Stimulated activated naive B cell treated with anti-CD40 and anti-IgM and Interleukin-4, amounts not matched to agents 10 μg/mL and 1 μg/mL and 100 μg/mL, for 72 hours (primary cell): ENCODE measurements around the gene NXT1.
"Not testable (repeated sequence)": the region's sequence is repeated elsewhere in the genome, so short reads cannot be mapped to it uniquely, and the experiment has no call there.

Experiments used
- ATAC-seq, 2 donors: fragments of 150-1000 bp; cut with Tn5 transposase; replicated peaks; 2 replicates each; pipeline ENCODE4 v1.10.0; 2021; ENCODE audit warnings: moderate library complexity in 1 of 2
- DNase-seq: peaks from one replicate; pipeline ENCODE4 v3.0.0; 2021
- H3K27ac Mint-ChIP-seq: one replicate; pipeline ENCODE4 v1.8.0; 2022; ENCODE audit warnings: mild to moderate bottlenecking, mixed read lengths
- H3K27me3 Mint-ChIP-seq, 2 donors: one replicate each; pipeline ENCODE4 v1.8.0; 2022; ENCODE audit warnings: mixed read lengths in 2 of 2
- H3K36me3 Mint-ChIP-seq, 2 donors: one replicate each; pipeline ENCODE4 v1.8.0; 2022; ENCODE audit warnings: mixed read lengths in 2 of 2, mild to moderate bottlenecking in 1 of 2
- H3K4me1 Mint-ChIP-seq, 2 donors: one replicate each; pipeline ENCODE4 v1.8.0; 2022; ENCODE audit warnings: mixed read lengths in 2 of 2, mild to moderate bottlenecking in 1 of 2
- H3K4me3 Mint-ChIP-seq, 2 donors: one replicate each; pipeline ENCODE4 v1.8.0; 2022; ENCODE audit warnings: mild to moderate bottlenecking in 2 of 2, mixed read lengths in 2 of 2, moderate library complexity in 1 of 2
- H3K9me3 Mint-ChIP-seq, 2 donors: one replicate each; pipeline ENCODE4 v1.8.0; 2022; ENCODE audit warnings: mixed read lengths in 2 of 2, mild to moderate bottlenecking in 1 of 2

Gene NXT1

GRCh38 chr20:23339986-23340385 is 10.6 kb upstream of the NXT1 start:
- ATAC-seq (no peak), DNase-seq (no peak)
- no peak overlapping the region for H3K27ac Mint-ChIP-seq
- H3K9me3 Mint-ChIP-seq: no peaks in the 10 kb centered on the region
- H3K27me3 Mint-ChIP-seq: no peaks in the 10 kb centered on the region
- H3K4me1 Mint-ChIP-seq: peaks cover 0 to 1% of the 10 kb centered on the region in 2 donors
- H3K4me3 Mint-ChIP-seq: no peak overlapping the region
- H3K36me3 Mint-ChIP-seq: no peaks in the 10 kb centered on the region

DNA sequence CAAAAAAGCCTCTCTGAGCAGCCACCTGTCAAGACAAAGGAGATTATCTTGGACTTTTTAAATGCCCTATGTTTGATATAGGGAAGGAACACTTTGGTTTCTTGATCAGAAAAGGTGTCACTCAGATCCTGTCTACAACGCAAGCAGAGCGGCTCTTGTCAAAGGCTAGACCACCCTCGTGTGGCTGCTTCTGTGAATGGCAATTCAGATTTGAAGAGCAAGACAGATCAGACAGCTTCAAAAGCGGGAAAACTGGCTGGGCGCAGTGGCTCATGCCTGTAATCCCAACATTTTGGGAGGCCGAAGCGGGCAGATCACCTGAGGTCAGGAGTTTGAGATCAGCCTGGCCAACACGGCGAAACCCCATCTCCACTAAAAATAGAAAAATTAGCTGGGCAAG is 10.1 kb upstream of the NXT1 start:
- Mint-ChIP-seq H3K27me3 (no peaks in the 10 kb centered on the region), H3K4me3 (no peak overlapping the region)
- peak; percentile 71 to 74 for ATAC-seq

DNA sequence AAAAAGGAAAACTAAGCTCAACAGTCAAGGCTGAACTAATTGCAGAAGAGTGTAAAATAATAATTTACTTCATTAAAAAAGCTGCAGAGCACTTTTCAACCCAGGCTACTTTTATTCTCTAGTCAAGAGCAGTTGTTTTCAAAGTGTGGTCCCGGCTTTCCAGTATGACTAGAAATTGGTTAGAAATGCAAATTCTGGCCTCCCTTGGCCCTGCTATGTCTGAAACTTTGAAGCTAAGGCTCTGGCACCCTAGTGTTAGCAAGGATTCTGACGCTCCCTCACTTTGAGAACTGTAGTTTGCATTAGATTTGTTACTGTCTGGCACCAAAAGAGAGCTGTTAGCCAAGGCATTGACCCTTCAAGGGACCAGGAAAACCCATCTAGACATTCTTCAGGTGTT is 9.5 kb upstream of the NXT1 start:
- H3K36me3 Mint-ChIP-seq: no peaks in the 10 kb centered on the region
- DNase-seq (no peak), ATAC-seq (no peak)

More for the DNA sequence above, 10.1 kb upstream of the NXT1 start:
- DNase-seq: no peak
- no peaks in the 10 kb centered on the region for H3K9me3 Mint-ChIP-seq
- peaks cover 0 to 1% of the 10 kb centered on the region in 2 donors for H3K4me1 Mint-ChIP-seq
- H3K36me3 Mint-ChIP-seq: no peaks in the 10 kb centered on the region
- H3K27ac Mint-ChIP-seq: no peak overlapping the region

DNA sequence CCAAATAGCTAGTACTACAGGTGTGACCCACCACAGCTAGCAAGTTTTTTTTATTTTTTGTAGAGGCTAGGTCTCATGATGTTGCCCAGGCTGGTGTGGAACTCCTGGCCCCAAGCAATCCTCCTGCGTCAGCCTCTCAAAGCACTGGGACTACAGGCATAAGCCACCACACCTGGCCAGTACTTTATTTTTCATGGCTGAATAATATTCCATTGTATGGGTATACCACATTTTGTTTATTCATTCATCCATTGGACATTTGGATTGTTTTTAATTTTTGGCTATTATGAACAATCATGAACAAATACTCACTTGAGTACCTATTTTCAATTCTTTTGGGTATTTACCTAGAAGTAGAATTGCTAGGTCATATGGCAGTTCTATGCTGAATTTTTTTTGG is 7.0 kb upstream of the NXT1 start:
- no peak overlapping the region for H3K4me3 Mint-ChIP-seq
- H3K4me1 Mint-ChIP-seq: no peaks in the 10 kb centered on the region
- H3K9me3 Mint-ChIP-seq: no peaks in the 10 kb centered on the region
- H3K36me3 Mint-ChIP-seq: peaks cover 0 to 3% of the 10 kb centered on the region in 2 donors
- DNase-seq (no peak), ATAC-seq (no peak)
- no peak overlapping the region for H3K27ac Mint-ChIP-seq
- H3K27me3 Mint-ChIP-seq: no peaks in the 10 kb centered on the region

More for the DNA sequence above, 9.5 kb upstream of the NXT1 start:
- H3K9me3 Mint-ChIP-seq: no peaks in the 10 kb centered on the region
- no peak overlapping the region for H3K27ac Mint-ChIP-seq
- no peaks in the 10 kb centered on the region for H3K27me3 Mint-ChIP-seq
- H3K4me1 Mint-ChIP-seq: peaks cover 0 to 1% of the 10 kb centered on the region in 2 donors
- no peak overlapping the region for H3K4me3 Mint-ChIP-seq

DNA sequence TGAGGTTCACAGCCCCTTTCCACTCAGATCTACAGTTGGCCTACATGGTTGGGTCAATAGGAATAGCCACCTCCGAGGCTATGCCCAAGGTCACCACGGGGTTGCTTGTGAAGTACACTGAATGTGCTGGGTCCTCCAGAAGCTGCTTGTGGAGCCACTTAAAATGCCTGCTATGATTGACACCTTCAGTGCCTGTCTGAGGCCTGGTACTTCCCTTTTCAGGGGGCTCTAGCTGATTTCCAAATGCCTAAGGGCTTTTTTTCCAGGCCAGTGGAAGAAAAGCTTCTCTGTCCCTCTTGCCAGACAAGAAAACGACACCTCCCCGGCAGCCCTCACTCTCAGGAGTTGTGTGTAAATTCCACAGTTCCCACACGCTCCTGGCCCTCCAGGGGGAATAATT is 6.3 kb upstream of the NXT1 start:
- H3K9me3 Mint-ChIP-seq: no peaks in the 10 kb centered on the region
- no peak overlapping the region for H3K4me3 Mint-ChIP-seq
- ATAC-seq (no peak), DNase-seq (no peak)
- peaks cover under 1 to 3% of the 10 kb centered on the region in 2 donors for H3K4me1 Mint-ChIP-seq
- peaks cover 0 to 3% of the 10 kb centered on the region in 2 donors for H3K36me3 Mint-ChIP-seq
- no peaks in the 10 kb centered on the region for H3K27me3 Mint-ChIP-seq
- no peak overlapping the region for H3K27ac Mint-ChIP-seq

- H3K4me1 Mint-ChIP-seq: peaks cover 4 to 6% of the 10 kb centered on the region in 2 donors
- no peak for ATAC-seq
- H3K27ac Mint-ChIP-seq: no peak overlapping the region
- DNase-seq: no peak
- peaks cover 0 to 3% of the 10 kb centered on the region in 2 donors for H3K36me3 Mint-ChIP-seq
- no peaks in the 10 kb centered on the region for H3K9me3 Mint-ChIP-seq
- H3K27me3 Mint-ChIP-seq: no peaks in the 10 kb centered on the region
- H3K4me3 Mint-ChIP-seq: no peak overlapping the region
These were observed 4.6 kb upstream of the NXT1 start for GRCh38 chr20:23346002-23346401.

- no peak for ATAC-seq
- peaks cover 1 to 9% of the 10 kb centered on the region in 2 donors for H3K36me3 Mint-ChIP-seq
- no peak overlapping the region for H3K27ac Mint-ChIP-seq
- no peaks in the 10 kb centered on the region for H3K27me3 Mint-ChIP-seq
- no peaks in the 10 kb centered on the region for H3K9me3 Mint-ChIP-seq
- no peak for DNase-seq
- H3K4me1 Mint-ChIP-seq: peaks cover 8 to 15% of the 10 kb centered on the region in 2 donors
- H3K4me3 Mint-ChIP-seq: no peak overlapping the region
These were observed 2.8 kb upstream of the NXT1 start for GRCh38 chr20:23347791-23348190.

- H3K9me3 Mint-ChIP-seq, H3K27me3 Mint-ChIP-seq, H3K4me3 Mint-ChIP-seq, DNase-seq, ATAC-seq: not testable (repeated sequence)
- H3K36me3 Mint-ChIP-seq: peaks cover 3 to 11% of the 10 kb centered on the region in 2 donors
- peaks cover 10 to 18% of the 10 kb centered on the region in 2 donors for H3K4me1 Mint-ChIP-seq
- peak overlapping the region; percentile 77 for H3K27ac Mint-ChIP-seq
These were observed 2.1 kb upstream of the NXT1 start for GRCh38 chr20:23348510-23348909.

DNA sequence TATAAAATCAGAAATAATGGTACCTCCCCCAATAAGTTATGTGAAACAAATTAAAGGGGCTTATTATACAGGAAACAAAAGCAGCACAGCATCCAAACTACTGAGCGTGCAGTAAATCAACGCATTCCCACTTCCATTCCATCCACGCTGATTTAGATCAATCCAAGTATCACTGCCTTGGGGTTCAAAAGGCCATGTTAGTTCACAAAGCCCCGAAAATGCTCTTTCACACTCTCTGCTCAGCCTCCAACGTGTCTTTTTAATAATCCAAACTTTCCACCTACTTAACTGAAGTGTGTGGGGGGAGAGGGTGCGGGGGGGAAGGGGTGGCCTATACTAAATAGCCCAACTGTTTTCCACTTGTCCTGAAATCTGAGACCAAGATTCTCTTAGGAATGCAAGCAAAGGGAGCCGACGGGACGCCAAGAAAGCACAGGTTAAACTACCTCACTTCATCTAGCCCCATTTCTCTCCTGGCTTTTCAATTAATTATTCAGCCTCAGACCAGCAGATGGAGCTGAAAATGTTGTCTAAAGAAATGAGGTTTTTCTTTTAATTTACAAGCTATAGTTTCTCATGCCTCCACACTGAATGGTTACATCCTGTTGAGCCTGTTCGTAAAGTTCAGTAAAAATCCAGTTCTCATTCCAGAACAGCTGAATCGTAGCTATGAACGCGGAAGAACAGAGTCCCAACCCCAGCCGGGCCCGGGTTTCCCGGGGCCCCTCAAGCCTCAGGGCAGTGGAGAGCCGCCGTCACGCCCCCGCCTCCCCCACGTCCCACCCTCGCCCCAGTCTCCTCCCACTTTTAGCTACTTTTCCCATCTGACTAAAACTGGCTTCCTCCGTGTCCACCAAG is 1.0 kb upstream of the NXT1 start:
- ATAC-seq: peak; percentile 56 to 58
- peak overlapping the region; percentile 89 to 94 for H3K4me3 Mint-ChIP-seq
- H3K36me3 Mint-ChIP-seq: peaks cover 4 to 17% of the 10 kb centered on the region in 2 donors
- no peak for DNase-seq
- peaks cover 11 to 18% of the 10 kb centered on the region in 2 donors for H3K4me1 Mint-ChIP-seq
- peak overlapping the region; percentile 100 for H3K27ac Mint-ChIP-seq
- no peaks in the 10 kb centered on the region for H3K9me3 Mint-ChIP-seq
- H3K27me3 Mint-ChIP-seq: no peaks in the 10 kb centered on the region

GRCh38 chr20:23350904-23351838 is 580 bp downstream of the NXT1 start:
- H3K9me3 Mint-ChIP-seq: no peaks in the 10 kb centered on the region
- ATAC-seq (peak; percentile 40 to 44), DNase-seq (peak; percentile 51)
- H3K27ac Mint-ChIP-seq: peak overlapping the region; percentile 100
- H3K4me3 Mint-ChIP-seq: peak overlapping the region; percentile 89 to 94
- H3K4me1 Mint-ChIP-seq: peaks cover 17 to 30% of the 10 kb centered on the region in 2 donors
- no peaks in the 10 kb centered on the region for H3K27me3 Mint-ChIP-seq
- H3K36me3 Mint-ChIP-seq: peaks cover 12 to 19% of the 10 kb centered on the region in 2 donors

- Mint-ChIP-seq H3K9me3 (no peaks in the 10 kb centered on the region), H3K36me3 (peaks cover 12 to 16% of the 10 kb centered on the region in 2 donors), H3K27ac (no peak overlapping the region), H3K27me3 (no peaks in the 10 kb centered on the region), H3K4me3 (no peak overlapping the region), H3K4me1 (peaks cover 19 to 43% of the 10 kb centered on the region in 2 donors)
- DNase-seq: no peak
- no peak for ATAC-seq
These were observed 5.6 kb downstream of the NXT1 start for GRCh38 chr20:23356203-23356602.

DNA sequence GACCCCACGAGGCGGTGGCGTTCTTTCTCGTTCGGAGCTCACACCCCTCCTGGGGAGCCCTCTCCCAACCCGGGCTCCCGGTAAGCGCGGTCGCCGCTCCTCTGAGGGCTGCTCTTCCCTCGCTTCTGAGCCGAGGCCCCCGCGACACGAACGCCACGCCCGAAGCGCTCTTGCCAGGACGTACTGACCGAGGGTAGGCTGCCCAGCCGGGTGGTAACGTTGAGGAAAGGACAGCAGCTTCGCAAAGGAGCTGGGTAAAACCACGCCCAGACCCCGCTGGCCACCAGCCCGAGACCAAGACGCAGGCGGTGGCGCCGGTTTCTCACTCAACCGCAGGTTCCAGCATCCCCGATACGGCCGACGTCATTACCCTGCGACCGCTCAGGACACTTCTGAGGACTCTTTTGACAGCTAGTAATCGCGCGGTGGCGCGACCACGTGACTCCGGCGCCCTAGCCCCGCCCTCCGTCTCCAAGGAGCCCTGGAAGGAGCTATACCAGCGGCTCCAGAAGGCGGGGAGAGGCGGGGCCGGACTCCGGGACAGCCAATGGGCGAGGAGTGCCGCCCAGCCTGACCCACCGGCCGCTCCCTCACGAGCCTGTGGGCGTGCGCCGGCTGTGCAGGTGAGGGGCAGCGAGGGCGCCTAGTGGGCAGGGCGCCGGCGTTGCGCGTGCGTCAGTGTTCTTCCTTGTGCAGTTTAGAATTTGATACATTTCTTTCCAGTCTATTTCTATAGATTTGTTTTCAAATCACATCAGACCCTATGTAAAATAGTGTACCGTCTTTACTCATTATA is 7.4 kb downstream of the NXT1 start:
- Mint-ChIP-seq H3K4me1 (peaks cover 16 to 39% of the 10 kb centered on the region in 2 donors), H3K9me3 (no peaks in the 10 kb centered on the region), H3K27me3 (no peaks in the 10 kb centered on the region), H3K27ac (peak overlapping the region; percentile 98), H3K4me3 (peak overlapping the region; percentile 92 to 97), H3K36me3 (peaks cover 9 to 11% of the 10 kb centered on the region in 2 donors)
- ATAC-seq (peak; percentile 79 to 81), DNase-seq (peak; percentile 100)

GRCh38 chr20:23358563-23358906 is 7.9 kb downstream of the NXT1 start:
- H3K27me3 Mint-ChIP-seq: no peaks in the 10 kb centered on the region
- ATAC-seq (no peak), DNase-seq (no peak)
- H3K4me1 Mint-ChIP-seq: peaks cover 21 to 43% of the 10 kb centered on the region in 2 donors
- H3K4me3 Mint-ChIP-seq: peak overlapping the region; percentile 92 to 97
- no peaks in the 10 kb centered on the region for H3K9me3 Mint-ChIP-seq
- peaks cover 13 to 15% of the 10 kb centered on the region in 2 donors for H3K36me3 Mint-ChIP-seq
- H3K27ac Mint-ChIP-seq: peak overlapping the region; percentile 92
